HG03558 (cell line): ENCODE measurements around the gene ITFG1.
"Not testable (repeated sequence)": the region's sequence is repeated elsewhere in the genome, so short reads cannot be mapped to it uniquely, and the experiment has no call there.

ENCODE experiments used
- ATAC-seq: cut with Tn5 transposase; IDR thresholded peaks from one replicate; pipeline ENCODE4 v1.9.1; 2021; ENCODE audit warnings: moderate number of reproducible peaks; ENCODE audit not compliant: unreplicated experiment; ENCODE audit errors: extremely low read depth

ITFG1 gene

DNA sequence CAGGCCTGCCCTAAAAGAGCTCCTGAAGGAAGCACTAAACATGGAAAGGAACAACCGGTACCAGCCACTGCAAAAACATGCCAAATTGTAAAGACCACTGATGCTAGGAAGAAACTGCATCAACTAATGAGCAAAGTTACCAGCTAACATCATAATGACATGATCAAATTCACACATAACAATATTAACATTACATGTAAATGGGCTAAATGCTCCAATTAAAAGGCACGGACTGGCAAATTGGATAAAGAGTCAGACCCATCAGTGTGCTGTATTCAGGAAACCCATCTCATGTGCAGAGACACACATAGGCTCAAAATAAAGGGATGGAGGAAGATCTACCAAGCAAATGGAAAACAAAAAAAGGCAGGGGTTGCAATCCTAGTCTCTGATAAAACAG is 111.8 kb downstream of the ITFG1 start:
- not testable (repeated sequence) for ATAC-seq

DNA sequence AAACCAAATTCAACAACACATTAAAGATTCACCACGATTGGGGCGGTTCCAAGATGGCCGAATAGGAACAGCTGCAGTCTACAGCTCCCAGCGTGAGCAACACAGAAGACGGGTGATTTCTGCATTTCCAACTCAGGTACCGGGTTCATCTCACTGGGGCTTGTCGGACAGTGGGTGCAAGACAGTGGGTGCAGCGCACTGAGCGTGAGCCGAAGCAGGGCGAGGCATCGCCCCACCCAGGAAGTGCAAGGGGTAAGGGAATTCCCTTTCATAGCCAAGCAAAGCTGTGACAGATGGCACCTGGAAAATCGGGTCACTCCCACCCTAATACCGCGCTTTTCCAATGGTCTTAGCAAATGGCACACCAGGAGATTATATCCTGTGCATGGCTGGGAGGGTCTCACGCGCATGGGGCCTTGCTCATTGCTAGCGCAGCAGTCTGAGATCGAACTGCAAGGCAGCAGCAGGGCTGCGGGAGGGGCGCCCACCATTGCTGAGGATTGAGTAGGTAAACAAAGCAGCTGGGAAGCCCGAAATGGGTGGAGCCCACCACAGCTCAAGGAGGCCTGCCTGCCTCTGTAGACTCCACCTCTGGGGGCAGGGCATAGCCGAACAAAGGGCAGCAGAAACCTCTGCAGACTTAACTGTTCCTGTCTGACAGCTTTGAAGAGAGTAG is 113.7 kb downstream of the ITFG1 start:
- not testable (repeated sequence) for ATAC-seq

DNA sequence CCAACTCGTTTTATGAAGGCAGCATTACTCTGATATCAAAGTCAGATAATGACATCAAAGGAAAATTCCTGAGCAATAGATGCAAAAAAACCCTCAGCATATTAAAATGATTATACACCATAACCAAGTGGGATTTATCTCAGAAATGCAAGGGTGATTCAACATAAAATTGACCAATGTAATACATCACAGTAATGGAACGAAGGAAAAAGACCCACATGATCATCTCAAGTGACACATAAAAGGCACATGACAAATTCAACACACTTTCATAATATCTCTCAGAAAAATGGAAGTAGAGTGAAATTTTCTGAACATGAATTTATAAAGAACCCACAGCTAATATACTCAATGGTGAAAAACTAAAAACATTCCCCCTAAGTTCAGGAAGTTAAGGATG is 118.8 kb downstream of the ITFG1 start:
- no peak for ATAC-seq

- ATAC-seq: not testable (repeated sequence)
These were observed 130.3 kb downstream of the ITFG1 start for GRCh38 chr16:47330562-47330961.

GRCh38 chr16:47324309-47324708 is 136.6 kb downstream of the ITFG1 start:
- ATAC-seq: not testable (repeated sequence)

- no peak for ATAC-seq
These were observed 137.6 kb downstream of the ITFG1 start for GRCh38 chr16:47323241-47323640.

- ATAC-seq: no peak
These were observed 140.1 kb downstream of the ITFG1 start for GRCh38 chr16:47320546-47321310.

GRCh38 chr16:47317465-47318240 is 143.2 kb downstream of the ITFG1 start:
- no peak for ATAC-seq

DNA sequence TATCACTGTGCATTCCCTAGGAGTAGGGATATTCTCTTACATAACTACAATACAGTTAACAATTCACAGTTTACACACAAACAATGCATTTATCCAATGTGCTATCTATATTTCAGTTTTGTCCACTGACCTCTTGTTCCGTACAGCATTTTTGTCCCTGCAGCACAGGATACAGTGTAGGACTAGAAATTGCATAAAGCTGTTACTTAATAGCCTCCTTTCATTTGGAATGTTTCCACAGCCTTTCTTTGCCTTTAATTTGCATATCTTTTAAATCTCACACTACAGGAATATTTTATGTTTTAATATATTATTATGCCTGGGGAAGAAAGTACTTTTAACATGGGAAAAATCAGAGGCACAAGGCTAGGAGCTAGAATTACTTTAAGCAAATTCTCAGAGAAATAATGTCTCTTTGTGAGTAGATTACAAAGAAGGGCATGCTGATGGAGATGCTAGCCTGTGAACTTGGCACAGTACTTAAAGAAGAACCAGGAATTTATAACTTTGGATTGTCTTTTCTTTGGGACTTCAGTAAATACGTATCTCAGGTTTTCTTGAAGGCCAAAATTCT is 144.3 kb downstream of the ITFG1 start:
- no peak for ATAC-seq

DNA sequence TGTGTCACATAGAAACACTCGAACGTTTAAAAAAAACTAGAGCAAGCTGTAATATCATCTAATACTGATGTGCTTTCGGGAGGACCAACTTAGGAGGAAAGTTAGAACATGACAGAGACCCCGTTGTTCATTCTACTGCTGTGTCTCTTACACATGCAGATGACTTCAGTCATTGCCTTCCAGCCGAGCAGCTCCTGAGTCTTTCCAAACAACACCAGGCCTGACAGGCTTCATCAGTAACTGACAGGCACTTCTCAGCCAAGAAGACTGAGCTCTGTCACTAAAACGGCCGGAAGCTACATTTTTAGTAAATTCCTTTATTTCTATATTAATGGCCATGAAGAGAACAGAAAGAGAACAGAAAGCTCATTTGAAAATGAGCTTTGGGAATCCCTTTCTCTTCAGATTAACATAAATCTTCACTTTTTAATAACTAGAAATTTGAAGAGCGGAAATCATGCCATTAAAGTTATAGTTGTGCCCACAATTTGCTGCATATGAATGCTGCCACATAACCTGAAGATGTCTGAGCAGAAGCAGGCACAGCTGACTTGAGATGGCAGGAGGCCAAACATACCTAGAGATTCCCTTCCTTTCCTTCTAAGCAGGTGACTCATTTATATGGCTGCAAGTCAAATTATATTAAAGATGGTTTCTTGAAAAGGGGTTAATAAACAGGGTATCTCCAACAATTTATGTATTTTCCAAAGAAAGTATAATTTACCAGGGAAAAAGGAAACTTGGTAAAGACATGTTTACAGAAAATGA is 148.9 kb downstream of the ITFG1 start:
- ATAC-seq: no peak

GRCh38 chr16:47310792-47311211 is 150.1 kb downstream of the ITFG1 start:
- ATAC-seq: no peak

GRCh38 chr16:47309581-47310312 is 151.1 kb downstream of the ITFG1 start:
- no peak for ATAC-seq

- no peak for ATAC-seq
These were observed 152.3 kb downstream of the ITFG1 start for GRCh38 chr16:47308601-47309000.

GRCh38 chr16:47304563-47304962 is 156.3 kb downstream of the ITFG1 start:
- no peak for ATAC-seq

- ATAC-seq: no peak
These were observed 161.3 kb downstream of the ITFG1 start for GRCh38 chr16:47299587-47299986.

- no peak for ATAC-seq
These were observed 175.9 kb downstream of the ITFG1 start for GRCh38 chr16:47284999-47285398.

GRCh38 chr16:47278306-47278970 is 182.4 kb downstream of the ITFG1 start:
- ATAC-seq: no peak

DNA sequence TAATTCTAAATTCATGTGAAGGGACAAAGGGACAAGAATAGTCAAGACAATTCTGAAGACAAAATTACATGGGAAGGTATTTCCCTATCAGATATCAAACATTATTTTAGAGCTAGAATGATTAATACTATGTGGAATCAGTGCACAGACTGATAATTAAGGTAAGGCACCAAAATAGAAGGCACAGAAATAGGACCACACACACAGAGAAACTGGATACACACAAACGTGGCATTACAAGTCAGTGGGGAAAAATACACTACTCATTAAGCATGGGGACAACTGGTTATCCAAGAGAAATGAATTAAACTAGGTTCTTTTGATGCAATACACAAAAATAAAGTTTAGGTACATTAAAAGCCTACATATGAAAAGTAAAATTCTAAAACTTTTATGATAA is 184.3 kb downstream of the ITFG1 start:
- ATAC-seq: no peak

DNA sequence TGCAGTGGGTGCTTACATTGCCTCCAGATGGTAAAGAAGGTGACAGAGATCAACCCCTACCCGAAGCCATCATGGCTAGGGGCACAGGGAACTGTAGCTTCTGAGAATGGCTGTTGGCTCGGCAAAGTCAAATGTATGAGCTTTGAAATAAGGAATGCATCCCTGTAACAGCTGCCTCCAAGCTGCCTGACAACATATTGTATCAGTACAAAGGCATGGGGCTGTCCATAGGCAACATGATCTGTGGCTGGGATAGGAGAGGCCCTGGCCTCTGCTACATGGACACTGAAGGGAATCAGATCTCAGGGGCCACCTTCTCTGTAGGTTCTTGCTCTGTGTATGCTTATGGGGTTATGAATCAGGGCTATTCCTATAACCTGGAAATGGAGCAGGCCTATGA is 197.9 kb downstream of the ITFG1 start:
- ATAC-seq: no peak
